SJCRH30 (cell line): Measurements from ENCODE around the gene ATP13A2. TPM values are rescaled to one million over a fixed set of nuclear protein-coding genes. Genes with fewer than 3 reads are reported as not detected.
"Not testable (repeated sequence)": the region's sequence is repeated elsewhere in the genome, so short reads cannot be mapped to it uniquely, and the experiment has no call there.

Experiments
- DNase-seq, 2 experiments: peaks; one replicate each; pipeline ENCODE4 v3.0.0-alpha.2; 2015 to 2020
- H3K27ac ChIP-seq: fragments of 250-450 bp; sonication (Bioruptor Pico); 2 replicates; pipeline ENCODE4 v1.5.1; 2020; ENCODE audit warnings: mild to moderate bottlenecking, moderate library complexity
- H3K27me3 ChIP-seq: fragments of 250-450 bp; sonication (Bioruptor Pico); 2 replicates; pipeline ENCODE4 v1.5.1; 2020; ENCODE audit warnings: mild to moderate bottlenecking, moderate library complexity
- H3K36me3 ChIP-seq: fragments of 250-450 bp; sonication (Bioruptor Pico); 2 replicates; pipeline ENCODE4 v1.5.1; 2020; ENCODE audit warnings: mild to moderate bottlenecking, moderate library complexity
- H3K4me1 ChIP-seq: fragments of 250-450 bp; sonication (Bioruptor Pico); 2 replicates; pipeline ENCODE4 v1.5.1; 2020; ENCODE audit warnings: mild to moderate bottlenecking, moderate library complexity
- H3K4me3 ChIP-seq: fragments of 250-450 bp; sonication (Bioruptor Pico); 2 replicates; pipeline ENCODE4 v1.5.1; 2020; ENCODE audit warnings: mild to moderate bottlenecking, moderate library complexity
- H3K9me3 ChIP-seq: fragments of 250-450 bp; sonication (Bioruptor Pico); replicated peaks from 2 replicates; pipeline ENCODE4 v1.5.1; 2020; ENCODE audit warnings: mild to moderate bottlenecking, moderate library complexity
- total RNA-seq: library from RNA; depleted of rRNA; stranded (reverse); fragments of >200 nt; shearing (Covaris generic); gene quantifications from 2 replicates; pipeline ENCODE4 v1.2.3, GENCODE V29; 2014

ATP13A2 gene
- total RNA-seq, 1 experiment from 2014 or later: 77.9 TPM

DNA sequence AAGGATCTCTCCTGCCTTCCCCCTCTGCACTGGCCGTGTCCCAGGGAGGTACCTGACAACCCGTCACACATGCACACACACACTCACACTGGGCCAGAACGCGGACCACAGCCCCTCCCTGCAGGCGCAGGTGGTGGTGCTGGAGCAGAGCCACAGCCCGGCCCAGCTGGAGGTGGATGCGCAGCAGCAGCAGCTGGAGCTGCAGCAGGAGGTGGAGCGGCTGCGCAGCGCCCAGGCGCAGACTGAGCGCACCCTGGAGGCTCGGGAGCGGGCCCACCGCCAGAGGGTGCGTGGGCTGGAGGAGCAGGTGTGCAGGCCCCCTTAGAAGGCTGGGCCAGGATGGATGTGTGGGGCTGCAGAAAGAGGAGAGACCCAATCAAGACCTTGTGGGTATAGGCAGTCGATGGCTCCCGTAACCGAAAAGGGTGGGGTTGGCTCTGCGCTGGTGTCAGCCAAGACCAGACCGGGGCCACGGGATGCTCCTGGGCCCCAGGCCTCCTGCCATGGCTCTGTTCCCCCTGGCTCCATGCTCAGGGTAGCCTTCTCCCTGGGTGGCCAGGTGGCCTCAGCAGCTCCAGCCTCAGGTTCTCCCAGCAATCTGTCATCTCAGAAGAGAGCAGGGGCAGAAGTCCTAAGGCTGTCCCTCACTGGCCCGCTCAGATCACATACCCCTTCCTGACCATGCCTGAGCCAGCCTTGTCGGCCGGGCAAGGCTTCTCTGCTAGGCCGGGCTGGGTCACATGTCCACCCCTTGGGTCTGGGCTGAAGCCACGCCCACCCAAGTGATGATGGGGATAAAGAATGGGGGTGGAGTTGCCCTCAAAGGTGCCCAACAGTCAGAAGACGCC, 40.2 kb downstream of the ATP13A2 start:
- H3K27me3 ChIP-seq: no peaks in the 10 kb centered on the region
- peak; percentile 49 to 60 for DNase-seq
- H3K36me3 ChIP-seq: peaks cover 4% of the 10 kb centered on the region
- peaks cover 39% of the 10 kb centered on the region for H3K4me1 ChIP-seq
- no peak overlapping the region for H3K27ac ChIP-seq
- H3K4me3 ChIP-seq: no peak overlapping the region
- H3K9me3 ChIP-seq: no peaks in the 10 kb centered on the region

DNA sequence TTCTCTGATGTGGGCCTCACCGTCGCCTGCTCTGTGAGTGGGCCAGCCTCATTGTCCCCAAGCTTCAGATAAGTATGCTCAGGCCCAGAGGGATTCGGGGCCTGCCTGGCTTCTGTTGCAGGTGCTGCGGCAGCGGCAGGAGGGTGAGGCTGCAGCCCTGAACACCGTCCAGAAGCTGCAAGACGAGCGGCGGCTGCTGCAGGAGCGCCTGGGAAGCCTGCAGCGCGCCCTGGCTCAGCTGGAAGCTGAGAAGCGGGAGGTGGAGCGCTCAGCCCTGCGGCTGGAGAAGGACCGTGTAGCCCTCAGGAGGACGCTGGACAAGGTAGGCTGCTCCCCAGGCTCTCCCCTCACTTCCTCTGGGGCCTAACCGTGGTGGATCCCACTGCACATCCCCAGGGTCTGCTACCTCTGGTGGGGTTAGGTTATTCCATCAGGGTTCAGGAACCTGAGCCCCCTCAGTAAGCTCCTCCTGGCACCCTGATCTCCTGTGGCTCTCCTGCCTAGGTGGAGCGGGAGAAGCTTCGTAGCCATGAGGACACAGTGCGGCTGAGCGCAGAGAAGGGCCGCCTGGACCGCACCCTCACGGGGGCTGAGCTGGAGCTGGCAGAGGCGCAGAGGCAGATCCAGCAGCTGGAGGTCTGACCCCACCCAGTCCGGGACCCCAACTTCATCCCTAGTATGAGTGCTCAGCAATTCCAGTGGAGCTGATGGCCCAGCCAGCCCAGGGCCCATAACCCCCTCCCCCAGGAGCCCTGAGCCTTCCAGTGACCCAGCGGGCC, 41.4 kb downstream of the ATP13A2 start:
- no peak for DNase-seq
- Histone ChIP-seq H3K36me3 (peaks cover 4% of the 10 kb centered on the region), H3K4me3 (no peak overlapping the region), H3K27me3 (no peaks in the 10 kb centered on the region), H3K27ac (no peak overlapping the region), H3K4me1 (peaks cover 34% of the 10 kb centered on the region), H3K9me3 (no peaks in the 10 kb centered on the region)

DNA sequence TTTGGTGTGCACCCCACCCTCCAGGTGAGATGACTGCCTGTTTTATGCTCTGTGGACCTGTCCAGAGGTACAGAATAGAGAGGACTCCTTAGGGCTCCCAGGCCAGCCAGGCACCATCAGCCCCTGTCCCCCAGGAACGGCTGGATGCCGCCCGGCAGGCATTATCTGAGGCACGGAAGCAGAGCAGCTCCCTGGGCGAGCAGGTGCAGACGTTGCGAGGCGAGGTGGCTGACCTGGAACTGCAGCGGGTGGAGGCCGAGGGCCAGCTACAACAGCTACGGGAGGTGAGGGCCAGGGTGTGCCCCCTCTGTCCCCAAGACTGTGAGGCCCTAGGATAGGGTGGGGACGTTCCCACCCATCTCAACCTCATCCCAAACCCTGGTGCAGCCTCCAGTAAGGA, 42.1 kb downstream of the ATP13A2 start:
- Histone ChIP-seq H3K9me3 (no peaks in the 10 kb centered on the region), H3K4me3 (no peak overlapping the region), H3K4me1 (peaks cover 34% of the 10 kb centered on the region), H3K36me3 (peaks cover 6% of the 10 kb centered on the region), H3K27me3 (no peaks in the 10 kb centered on the region), H3K27ac (no peak overlapping the region)
- DNase-seq: no peak

DNA sequence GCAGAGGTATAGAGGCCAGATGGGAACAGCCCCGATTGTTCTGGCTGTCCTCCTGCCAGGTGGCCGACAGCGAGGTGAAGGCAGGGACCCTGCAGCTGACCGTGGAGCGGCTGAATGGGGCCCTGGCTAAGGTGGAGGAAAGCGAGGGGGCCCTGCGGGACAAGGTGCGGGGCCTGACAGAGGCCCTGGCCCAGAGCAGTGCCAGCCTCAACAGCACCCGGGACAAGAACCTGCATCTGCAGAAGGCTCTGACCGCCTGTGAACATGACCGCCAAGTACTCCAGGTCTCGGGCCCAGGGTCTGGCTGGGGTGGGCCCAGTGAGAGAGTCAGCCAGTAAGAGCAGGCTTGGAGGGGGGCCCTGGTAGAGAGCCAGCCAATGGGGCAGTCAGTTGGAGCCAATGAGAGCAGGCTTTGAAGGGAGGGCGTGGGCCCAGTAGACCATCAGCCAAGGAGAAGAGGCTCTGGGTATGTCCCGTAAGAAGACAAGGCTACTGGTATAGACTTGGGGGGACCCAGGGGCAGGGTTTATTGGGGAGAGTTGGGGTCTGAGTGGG, 42.6 kb downstream of the ATP13A2 start:
- H3K4me3 ChIP-seq: no peak overlapping the region
- DNase-seq: no peak
- H3K4me1 ChIP-seq: peaks cover 34% of the 10 kb centered on the region
- no peaks in the 10 kb centered on the region for H3K27me3 ChIP-seq
- no peak overlapping the region for H3K27ac ChIP-seq
- H3K9me3 ChIP-seq: no peaks in the 10 kb centered on the region
- peaks cover 6% of the 10 kb centered on the region for H3K36me3 ChIP-seq

DNA sequence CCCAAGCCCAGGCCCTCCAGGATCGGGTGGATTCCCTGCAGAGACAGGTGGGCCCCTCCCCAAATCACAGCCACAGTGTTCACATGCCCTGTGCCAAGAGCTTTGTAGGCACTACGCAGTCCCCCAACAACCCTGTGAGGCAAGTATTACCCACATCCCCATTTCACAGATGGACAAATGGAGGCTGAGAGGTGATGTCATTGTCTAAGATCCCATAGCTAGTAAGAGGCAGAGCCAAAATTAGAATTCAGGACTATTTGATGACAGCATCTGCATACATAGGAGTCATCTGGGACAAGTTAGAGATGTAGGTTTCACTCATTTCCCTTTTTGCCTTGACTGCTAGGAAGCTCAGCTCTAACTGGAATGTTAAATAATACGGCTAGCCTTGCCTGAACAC, 43.4 kb downstream of the ATP13A2 start:
- no peak overlapping the region; the same call in 1 of the 2 replicates for H3K27ac ChIP-seq
- peaks cover 34% of the 10 kb centered on the region for H3K4me1 ChIP-seq
- peaks cover 6% of the 10 kb centered on the region for H3K36me3 ChIP-seq
- no peaks in the 10 kb centered on the region for H3K27me3 ChIP-seq
- H3K9me3 ChIP-seq: no peaks in the 10 kb centered on the region
- no peak overlapping the region for H3K4me3 ChIP-seq
- no peak for DNase-seq

DNA sequence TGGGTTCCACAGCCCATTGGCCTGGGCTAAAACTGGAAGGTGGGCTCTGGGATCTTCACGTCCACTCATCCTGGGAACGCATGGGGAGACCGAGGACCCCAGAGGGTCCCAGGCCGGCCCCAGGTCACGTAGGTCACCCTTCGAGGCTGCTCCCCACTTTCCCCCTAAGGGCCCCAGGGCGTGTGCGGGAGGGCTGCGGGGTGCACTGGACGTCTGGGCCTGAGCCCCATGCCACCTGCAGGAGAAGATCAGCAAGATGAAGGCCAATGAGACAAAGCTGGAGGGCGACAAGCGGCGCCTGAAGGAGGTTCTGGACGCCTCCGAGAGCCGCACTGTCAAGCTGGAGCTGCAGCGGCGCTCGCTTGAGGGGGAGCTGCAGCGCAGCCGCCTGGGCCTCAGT, 43.8 kb downstream of the ATP13A2 start:
- peak overlapping the region; percentile 69 for H3K27ac ChIP-seq
- H3K4me1 ChIP-seq: peaks cover 34% of the 10 kb centered on the region
- no peaks in the 10 kb centered on the region for H3K27me3 ChIP-seq
- no peaks in the 10 kb centered on the region for H3K9me3 ChIP-seq
- DNase-seq: no peak
- H3K4me3 ChIP-seq: no peak overlapping the region
- H3K36me3 ChIP-seq: peaks cover 6% of the 10 kb centered on the region

DNA sequence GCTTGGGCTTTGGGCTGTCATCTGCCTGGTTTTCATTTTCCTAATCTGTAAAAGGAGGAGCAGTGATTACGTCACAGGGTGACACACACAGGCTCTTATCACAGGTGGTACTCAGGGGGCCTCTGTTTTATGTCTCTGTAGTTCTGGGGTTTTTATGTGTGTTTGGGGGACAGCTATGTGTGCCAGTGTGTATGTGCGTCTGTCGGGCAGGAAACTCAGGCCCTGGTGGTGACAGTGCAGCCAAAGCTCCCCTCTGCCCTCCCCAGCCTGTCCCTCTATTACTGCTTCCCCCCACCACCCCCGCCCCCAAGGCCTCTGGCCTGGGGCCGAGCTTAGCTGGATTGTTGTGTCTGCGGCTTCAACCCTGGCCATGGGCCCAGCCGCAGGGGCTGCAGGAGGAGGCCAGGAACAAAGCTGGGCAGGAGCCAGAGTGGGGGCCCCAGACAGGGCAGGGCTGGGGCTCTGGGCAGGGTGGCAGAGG, 44.6 kb downstream of the ATP13A2 start:
- Histone ChIP-seq H3K4me1 (peaks cover 34% of the 10 kb centered on the region), H3K36me3 (peaks cover 6% of the 10 kb centered on the region), H3K9me3 (no peaks in the 10 kb centered on the region), H3K4me3 (no peak overlapping the region), H3K27me3 (no peaks in the 10 kb centered on the region), H3K27ac (peak overlapping the region; percentile 69)
- peak; percentile 93 to 94 for DNase-seq

DNA sequence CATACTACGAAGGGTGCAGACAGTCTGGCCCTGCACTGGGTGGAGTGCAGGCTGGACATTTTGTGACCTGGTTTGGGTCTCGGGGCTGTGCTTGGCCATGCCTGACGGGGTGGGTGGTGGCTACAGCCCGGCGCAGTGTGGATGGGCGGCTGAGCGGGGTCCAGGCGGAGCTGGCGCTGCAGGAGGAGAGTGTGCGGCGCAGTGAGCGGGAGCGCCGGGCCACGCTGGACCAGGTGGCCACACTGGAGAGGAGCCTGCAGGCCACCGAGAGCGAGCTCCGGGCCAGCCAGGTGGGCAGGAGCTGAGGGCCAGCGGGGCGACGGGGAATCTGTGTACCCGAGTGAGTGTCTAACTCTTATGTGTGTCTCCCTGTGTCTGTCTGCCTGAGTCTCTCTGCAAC, 45.4 kb downstream of the ATP13A2 start:
- Histone ChIP-seq H3K27me3 (no peaks in the 10 kb centered on the region), H3K4me1 (peaks cover 27% of the 10 kb centered on the region), H3K4me3 (no peak overlapping the region), H3K27ac (peak overlapping the region; percentile 69; the same call in 1 of the 2 replicates), H3K36me3 (peaks cover 6% of the 10 kb centered on the region), H3K9me3 (no peaks in the 10 kb centered on the region)
- DNase-seq: no peak

DNA sequence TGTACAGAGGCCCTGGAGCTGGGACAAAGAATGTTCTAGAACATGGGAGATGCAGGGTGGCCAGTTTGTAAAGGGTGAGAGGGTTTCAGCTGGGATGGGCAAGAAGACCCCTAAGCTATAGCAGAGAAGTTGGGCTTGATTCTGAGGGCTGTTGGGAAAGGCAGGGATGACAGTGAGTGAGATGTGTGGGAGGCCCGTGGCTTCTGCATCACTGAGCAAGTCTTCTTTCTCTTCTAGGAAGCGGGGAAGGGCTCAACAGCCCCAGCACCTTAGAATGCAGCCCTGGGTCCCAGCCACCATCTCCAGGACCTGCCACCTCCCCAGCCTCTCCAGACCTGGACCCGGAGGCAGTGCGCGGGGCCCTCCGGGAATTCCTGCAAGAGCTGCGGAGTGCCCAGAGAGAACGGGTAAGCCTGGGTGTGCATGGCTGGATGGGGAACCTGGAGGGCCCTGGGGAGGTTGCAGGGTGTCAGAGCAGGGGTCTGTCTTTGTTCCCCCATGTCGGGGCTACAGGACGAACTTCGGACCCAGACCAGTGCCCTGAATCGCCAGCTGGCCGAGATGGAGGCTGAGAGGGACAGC, 46.2 kb downstream of the ATP13A2 start:
- H3K27me3 ChIP-seq: no peaks in the 10 kb centered on the region
- H3K4me1 ChIP-seq: peaks cover 23% of the 10 kb centered on the region
- H3K4me3 ChIP-seq: no peak overlapping the region
- no peak overlapping the region for H3K27ac ChIP-seq
- H3K36me3 ChIP-seq: peaks cover 6% of the 10 kb centered on the region
- no peaks in the 10 kb centered on the region for H3K9me3 ChIP-seq
- DNase-seq: no peak

DNA sequence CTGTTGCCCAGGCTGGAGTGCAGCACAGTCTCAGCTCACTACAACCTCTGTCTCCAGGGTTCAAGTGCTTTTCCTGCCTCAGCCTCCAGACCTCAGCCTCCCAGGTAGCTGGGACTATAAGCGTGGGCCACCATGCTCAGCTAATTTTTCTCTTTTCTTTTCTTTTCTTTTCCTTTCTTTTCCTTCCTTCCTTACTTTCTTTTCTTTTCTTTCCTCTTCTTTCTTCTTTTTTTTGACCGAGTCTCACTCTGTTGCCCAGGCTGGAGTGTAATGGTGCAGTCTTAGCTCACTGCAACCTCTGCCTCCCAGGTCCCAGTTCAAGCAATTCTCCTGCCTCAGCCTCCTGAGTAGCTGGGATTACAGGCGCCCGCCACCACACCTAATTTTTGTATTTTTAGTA, 47.6 kb downstream of the ATP13A2 start:
- not testable (repeated sequence) for H3K4me3 ChIP-seq, H3K27me3 ChIP-seq, H3K27ac ChIP-seq, H3K36me3 ChIP-seq, H3K9me3 ChIP-seq, DNase-seq
- H3K4me1 ChIP-seq: peaks cover 23% of the 10 kb centered on the region

DNA sequence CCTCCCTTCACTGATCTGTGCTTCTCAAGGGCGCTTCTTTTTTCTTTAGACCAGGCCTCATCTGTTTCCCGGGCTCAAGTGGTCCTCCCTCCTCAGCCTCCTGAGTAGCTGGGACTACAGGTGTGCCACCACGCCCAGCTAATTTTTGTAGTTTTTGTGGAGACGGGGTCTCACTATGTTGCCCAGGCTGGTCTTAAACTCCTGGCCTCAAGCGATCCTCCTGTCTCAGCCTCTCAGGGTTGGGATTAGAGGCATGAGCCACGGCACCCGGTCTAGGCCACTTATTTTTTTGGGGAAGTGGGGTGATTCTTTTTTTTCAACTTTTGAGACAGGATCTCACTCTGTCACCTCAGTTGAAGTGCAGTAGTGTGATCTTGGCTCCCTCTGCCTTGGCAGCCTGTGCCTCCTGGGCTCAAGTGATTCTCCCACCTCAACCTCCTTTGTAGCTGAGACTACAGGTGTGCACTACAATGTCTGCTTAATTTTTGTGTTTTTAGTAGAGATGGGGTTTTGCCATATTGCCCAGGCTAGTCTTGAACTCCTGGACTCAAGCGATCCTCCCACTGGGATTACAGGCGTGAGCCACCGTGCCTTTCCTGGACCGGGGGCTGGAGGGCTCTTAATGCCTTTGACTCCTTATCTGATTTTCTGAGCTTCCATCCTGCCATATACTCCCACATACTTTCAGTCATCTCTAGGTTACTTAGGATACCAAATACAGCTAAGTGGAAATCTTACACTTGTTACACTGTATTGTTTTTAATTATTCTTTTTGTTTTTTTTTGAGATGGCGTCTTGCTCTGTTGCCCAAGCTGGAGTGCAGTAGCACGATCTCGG, 50.2 kb downstream of the ATP13A2 start:
- DNase-seq: no peak
- peaks cover 5% of the 10 kb centered on the region for H3K4me1 ChIP-seq
- H3K4me3 ChIP-seq: no peak overlapping the region
- no peaks in the 10 kb centered on the region for H3K9me3 ChIP-seq
- no peaks in the 10 kb centered on the region for H3K27me3 ChIP-seq
- no peak overlapping the region for H3K27ac ChIP-seq
- peaks cover 8% of the 10 kb centered on the region for H3K36me3 ChIP-seq

DNA sequence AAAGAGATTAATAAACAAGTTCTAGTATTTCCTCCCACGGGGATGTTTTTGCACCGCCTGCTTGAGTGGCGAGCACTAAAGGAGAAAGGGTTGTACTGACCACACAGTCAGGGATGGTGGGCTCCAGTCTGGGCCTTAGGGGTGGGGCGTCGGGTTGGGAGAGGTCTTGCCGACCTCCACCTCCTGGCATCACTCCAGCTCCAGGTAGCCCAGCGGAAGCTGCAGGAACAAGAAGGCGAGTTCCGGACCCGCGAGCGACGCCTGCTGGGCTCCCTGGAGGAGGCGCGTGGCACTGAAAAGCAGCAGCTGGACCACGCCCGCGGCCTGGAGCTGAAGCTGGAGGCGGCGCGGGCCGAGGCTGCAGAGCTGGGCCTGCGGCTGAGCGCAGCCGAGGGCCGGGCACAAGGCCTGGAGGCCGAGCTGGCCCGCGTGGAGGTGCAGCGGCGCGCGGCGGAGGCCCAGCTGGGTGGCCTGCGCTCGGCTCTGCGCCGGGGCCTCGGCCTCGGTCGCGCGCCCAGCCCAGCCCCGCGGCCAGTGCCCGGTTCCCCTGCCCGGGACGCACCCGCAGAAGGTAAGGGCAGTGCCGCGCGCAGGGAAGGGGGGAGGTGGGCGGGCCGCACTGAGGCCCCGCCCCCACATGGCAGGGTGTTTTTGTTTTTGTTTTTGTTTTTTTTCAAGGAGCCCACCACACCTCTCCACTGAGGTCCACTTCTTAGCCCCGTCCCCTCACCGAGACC, 51.0 kb downstream of the ATP13A2 start:
- Histone ChIP-seq H3K27me3 (no peaks in the 10 kb centered on the region), H3K36me3 (peaks cover 8% of the 10 kb centered on the region), H3K4me3 (no peak overlapping the region), H3K27ac (no peak overlapping the region), H3K9me3 (no peaks in the 10 kb centered on the region), H3K4me1 (no peaks in the 10 kb centered on the region)
- DNase-seq: no peak

DNA sequence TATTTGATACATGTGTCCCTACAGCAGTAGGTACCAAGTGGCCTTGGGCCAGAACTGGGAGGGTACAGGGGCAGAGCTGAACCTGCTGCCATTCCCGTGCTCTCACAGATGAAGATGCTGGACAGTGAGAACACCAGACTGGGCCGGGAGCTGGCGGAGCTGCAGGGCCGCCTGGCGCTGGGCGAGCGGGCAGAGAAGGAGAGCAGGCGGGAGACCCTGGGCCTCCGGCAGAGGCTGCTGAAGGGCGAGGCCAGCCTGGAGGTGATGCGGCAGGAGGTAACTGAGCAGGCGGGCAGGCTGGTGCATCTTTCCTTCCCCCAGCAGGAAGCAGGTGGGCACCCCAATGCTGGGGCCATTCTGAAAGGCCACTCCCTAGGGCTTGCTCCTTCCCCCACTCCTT, 53.3 kb downstream of the ATP13A2 start:
- no peak overlapping the region for H3K4me3 ChIP-seq
- DNase-seq: no peak
- H3K4me1 ChIP-seq: no peaks in the 10 kb centered on the region
- H3K27ac ChIP-seq: no peak overlapping the region
- no peaks in the 10 kb centered on the region for H3K9me3 ChIP-seq
- H3K27me3 ChIP-seq: no peaks in the 10 kb centered on the region
- peaks cover 5% of the 10 kb centered on the region for H3K36me3 ChIP-seq
